ENCODE measurements around the gene TMCC2. TPM values are rescaled to one million over a fixed set of nuclear protein-coding genes. Genes with fewer than 3 reads are reported as not detected.

The TMCC2 gene
- total RNA-seq, 1 experiment from 2014 or later = 2.2 TPM

GRCh38 chr1:205190845-205191577 lies 36.7 kb upstream of the TMCC2 start:
- Histone ChIP-seq H3K27me3 (replicated peaks; ENCODE audit: insufficient read depth, low read depth, low read length, poor library complexity) (no peaks in the 10 kb centered on the region), H3K9me3 (ENCODE audit: low read depth, low read length, poor library complexity, severe bottlenecking) (no peaks in the 10 kb centered on the region), H3K36me3 (ENCODE audit: insufficient read depth, low read length, poor library complexity, severe bottlenecking) (no peaks in the 10 kb centered on the region), H3K27ac (ENCODE audit: low read depth, low read length, poor library complexity, severe bottlenecking) (no peak overlapping the region), H3K4me1 (ENCODE audit: insufficient read depth, low read length, poor library complexity, severe bottlenecking) (no peaks in the 10 kb centered on the region), H3K4me3 (ENCODE audit: low read depth, low read length, poor library complexity, severe bottlenecking) (no peak overlapping the region)
- ChIA-PET POLR2A (ENCODE audit: low non-redundant PET) (no interaction called here), CTCF (no interaction called here)
- DNase-seq (ENCODE audit: low spot score) = no peak
- intact Hi-C loops (cut with micrococcal nuclease; ENCODE audit: unreplicated experiment) = no loop called here
- no TSS peak for BruUV-seq (replicated peaks)
- TF ChIP-seq CTCF (conservative IDR thresholded peaks at IDR 0.05; ENCODE audit: low read depth, low read length) = no peak
- TF ChIP-seq EZH2 (IDR thresholded peaks at IDR 0.05; ENCODE audit: borderline replicate concordance, low read depth, low read length, poor library complexity, severe bottlenecking) = no peak

- Histone ChIP-seq H3K36me3 (ENCODE audit: insufficient read depth, low read length, poor library complexity, severe bottlenecking) (no peaks in the 10 kb centered on the region), H3K4me3 (ENCODE audit: low read depth, low read length, poor library complexity, severe bottlenecking) (no peak overlapping the region), H3K27me3 (replicated peaks; ENCODE audit: insufficient read depth, low read depth, low read length, poor library complexity) (no peaks in the 10 kb centered on the region), H3K9me3 (ENCODE audit: low read depth, low read length, poor library complexity, severe bottlenecking) (no peaks in the 10 kb centered on the region), H3K4me1 (ENCODE audit: insufficient read depth, low read length, poor library complexity, severe bottlenecking) (no peaks in the 10 kb centered on the region), H3K27ac (ENCODE audit: low read depth, low read length, poor library complexity, severe bottlenecking) (no peak overlapping the region)
- POLR2A ChIA-PET (ENCODE audit: low non-redundant PET) = no interaction called here
- TF ChIP-seq EZH2 (IDR thresholded peaks at IDR 0.05; ENCODE audit: borderline replicate concordance, low read depth, low read length, poor library complexity, severe bottlenecking) = no peak
- TF ChIP-seq CTCF (conservative IDR thresholded peaks at IDR 0.05; ENCODE audit: low read depth, low read length) = no peak
- CTCF ChIA-PET = no interaction called here
- intact Hi-C loops (cut with micrococcal nuclease; ENCODE audit: unreplicated experiment) = no loop called here
- BruUV-seq (replicated peaks) = no TSS peak
- no peak for DNase-seq (ENCODE audit: low spot score)
Measured at GRCh38 chr1:205191622-205192021, 36.1 kb upstream of the TMCC2 start.

- BruUV-seq (replicated peaks) = no TSS peak
- ChIA-PET POLR2A (ENCODE audit: low non-redundant PET) (no interaction called here), CTCF (no interaction called here)
- Histone ChIP-seq H3K27me3 (replicated peaks; ENCODE audit: insufficient read depth, low read depth, low read length, poor library complexity) (no peaks in the 10 kb centered on the region), H3K36me3 (ENCODE audit: insufficient read depth, low read length, poor library complexity, severe bottlenecking) (no peaks in the 10 kb centered on the region), H3K9me3 (ENCODE audit: low read depth, low read length, poor library complexity, severe bottlenecking) (no peaks in the 10 kb centered on the region), H3K4me1 (ENCODE audit: insufficient read depth, low read length, poor library complexity, severe bottlenecking) (no peaks in the 10 kb centered on the region), H3K4me3 (ENCODE audit: low read depth, low read length, poor library complexity, severe bottlenecking) (no peak overlapping the region), H3K27ac (ENCODE audit: low read depth, low read length, poor library complexity, severe bottlenecking) (no peak overlapping the region)
- TF ChIP-seq EZH2 (IDR thresholded peaks at IDR 0.05; ENCODE audit: borderline replicate concordance, low read depth, low read length, poor library complexity, severe bottlenecking) (no peak), CTCF (conservative IDR thresholded peaks at IDR 0.05; ENCODE audit: low read depth, low read length) (no peak)
- DNase-seq (ENCODE audit: low spot score) = no peak
- intact Hi-C loops (cut with micrococcal nuclease; ENCODE audit: unreplicated experiment) = no loop called here
Measured at GRCh38 chr1:205192287-205192686, 35.5 kb upstream of the TMCC2 start.

All from A673 (cell line).